Stimulated activated CD4-positive, alpha-beta T cell treated with anti-CD3 and anti-CD28 coated beads, Interleukin-15, amount 100 ng/mL, for 48 hours (primary cell): ENCODE measurements around the gene ANXA2.

Source experiments
- DNase-seq, 2 donors: peaks; one replicate each; pipeline ENCODE4 v3.0.0-alpha.2; 2020; ENCODE audit warnings: low read depth in 2 of 2

Gene ANXA2

DNA sequence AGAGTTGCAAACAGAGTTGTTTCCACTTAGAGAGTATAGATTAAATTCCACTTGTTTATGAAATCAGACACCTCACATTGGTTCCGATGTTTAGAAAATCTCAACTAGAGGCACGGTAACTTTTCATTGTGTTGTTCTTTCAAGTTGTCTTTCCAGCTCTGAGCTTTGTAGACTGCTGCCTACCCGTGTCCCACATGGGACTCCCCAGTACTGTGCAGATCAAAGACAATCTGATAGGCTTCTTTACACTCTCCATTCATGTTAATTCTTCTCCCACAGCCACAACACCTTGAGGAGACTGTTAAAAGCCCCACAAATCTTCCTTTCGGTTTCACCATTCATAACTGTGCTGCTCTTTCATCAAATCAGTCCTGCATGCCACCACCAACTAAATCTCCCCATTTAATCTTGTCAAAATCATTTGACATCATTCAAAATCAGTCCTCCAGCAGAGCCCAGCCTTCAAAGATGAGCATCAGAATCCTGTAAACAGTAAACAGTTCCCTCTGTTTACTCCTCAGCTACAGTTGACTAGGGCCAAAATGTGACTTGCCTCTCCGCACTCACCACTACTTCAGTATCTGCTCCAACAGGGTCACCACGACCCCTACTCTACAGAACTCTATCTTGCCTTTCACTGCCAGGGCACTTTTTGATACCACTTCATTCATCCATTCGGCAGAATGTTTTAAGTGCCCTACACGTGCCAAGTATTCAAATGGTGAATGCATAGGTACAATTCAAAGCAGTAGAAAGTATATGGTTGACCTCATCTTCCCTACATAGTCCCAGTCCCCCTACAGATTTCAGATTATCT lies 8.3 kb downstream of the ANXA2 start:
- no peak for DNase-seq

DNA sequence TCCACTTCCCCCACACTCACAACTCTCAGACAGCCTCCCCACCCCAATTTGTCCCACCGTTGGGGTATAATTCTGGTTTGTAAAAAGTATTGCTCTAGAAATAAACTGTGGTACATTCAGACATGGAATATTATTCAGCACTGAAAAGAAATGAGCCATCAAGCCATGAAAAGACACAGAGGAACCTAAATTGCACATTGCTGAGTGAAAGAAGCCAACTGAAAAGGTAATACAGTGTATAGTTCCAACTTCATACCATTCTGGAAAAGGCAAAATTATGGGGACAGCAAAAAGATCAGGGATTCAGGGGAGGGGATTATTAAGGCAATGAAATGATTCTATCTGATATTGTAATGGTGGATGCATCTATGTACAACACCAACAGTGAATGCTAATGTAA lies 10.5 kb downstream of the ANXA2 start:
- DNase-seq: no peak

DNA sequence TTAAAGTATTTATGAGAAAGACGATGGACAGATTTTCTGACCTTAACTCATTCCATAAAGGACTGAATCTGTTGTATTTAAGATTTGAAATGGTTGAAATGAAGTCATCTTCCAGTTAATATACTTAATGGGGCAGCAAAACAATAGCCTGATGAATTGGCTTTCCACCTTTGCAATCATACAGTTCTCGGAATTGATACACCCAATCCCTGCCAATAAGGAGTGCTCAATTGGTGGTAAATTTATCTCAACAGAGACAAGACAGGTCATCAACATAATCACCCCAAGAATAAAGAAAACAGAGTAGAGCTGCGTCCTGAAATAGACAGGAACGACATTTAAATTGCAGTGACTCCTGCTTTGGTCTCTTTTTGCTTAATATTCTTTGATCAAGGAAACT lies 11.2 kb downstream of the ANXA2 start:
- DNase-seq: no peak

DNA sequence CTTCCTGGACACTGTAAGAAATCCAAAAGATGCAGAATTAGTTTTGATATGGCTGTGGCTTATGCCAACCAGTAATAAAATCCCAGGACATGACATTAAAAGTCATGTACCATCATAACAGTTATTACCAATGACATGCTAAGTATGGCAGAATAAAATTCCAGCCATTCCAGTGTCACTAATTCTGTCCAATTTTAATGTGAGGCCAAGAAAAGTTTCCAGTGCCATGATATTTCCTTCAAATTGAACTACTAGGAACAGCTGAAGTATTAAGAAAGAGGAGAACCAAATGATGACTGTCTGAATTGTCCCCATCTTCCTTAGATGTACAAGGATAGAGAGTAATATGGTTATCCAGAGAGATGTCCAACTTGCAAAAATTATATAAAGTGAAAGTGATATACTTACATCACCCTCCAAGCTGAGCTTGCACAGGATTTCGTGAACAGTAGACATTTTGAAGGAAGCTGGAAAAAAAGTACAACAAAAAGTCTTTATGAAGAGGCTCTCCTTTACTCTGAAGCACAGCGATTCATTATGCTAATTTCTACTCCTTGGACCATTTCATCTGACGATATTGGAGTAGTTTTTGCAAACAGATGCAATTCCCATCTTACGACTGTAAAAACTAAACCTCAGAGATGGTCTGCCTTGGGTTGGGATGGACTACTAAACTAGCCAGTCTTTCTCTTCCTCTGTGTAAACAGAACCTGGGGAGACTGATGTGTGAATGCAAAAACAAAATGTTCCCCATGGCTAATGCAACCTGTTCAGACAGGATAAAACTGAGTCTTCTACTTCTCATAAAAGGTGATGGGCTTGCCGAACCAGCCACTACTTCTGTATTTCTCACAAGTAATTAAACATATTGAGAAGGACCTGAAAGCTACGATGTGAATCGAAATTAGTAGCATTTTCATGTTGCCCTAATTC lies 11.9 kb downstream of the ANXA2 start:
- DNase-seq: no peak

DNA sequence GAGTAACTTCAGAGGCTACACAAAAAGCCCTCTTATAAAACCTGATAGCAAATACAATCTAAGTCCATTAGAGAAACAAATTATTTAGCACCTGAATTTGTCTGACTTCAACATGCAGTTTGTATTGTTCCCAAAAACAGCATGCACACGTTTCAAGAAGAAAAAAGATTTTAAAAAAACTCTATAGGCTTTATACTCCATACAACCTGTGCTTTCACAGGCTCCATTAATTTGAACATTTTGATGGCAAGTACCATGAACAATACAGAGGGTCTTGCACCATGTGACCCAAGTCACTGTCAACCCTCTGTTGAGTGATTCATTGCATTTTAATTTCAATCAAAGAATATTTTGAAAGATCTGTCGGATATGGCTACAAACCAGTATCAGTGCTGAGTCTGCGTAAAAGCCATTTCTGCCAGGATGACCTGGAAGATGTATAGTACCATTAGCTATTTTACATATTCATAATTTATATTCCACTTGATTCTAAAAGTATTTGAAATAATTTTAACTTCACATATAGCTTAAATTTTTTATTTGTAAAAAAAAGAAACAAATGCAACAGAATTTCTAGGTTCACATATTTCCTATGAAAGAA lies 13.2 kb downstream of the ANXA2 start:
- no peak for DNase-seq

DNA sequence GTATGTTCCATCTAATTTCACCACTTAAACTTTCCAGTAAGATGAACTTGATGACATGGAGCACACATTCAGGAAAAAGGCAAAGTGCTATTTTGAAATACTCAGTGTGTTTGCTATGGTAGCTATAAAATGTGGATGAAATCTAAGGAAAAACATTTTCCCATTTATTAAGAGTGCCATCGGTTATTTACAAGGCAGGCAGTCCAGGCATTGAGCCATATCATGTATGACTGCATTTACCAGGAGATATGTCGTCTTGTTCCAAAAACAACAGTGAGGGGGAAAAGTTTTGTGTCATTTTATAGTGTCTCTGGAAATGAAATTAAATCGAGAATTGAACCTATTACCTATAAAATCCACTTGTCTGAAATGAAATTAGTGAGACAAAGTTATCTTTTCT lies 13.7 kb downstream of the ANXA2 start:
- no peak for DNase-seq

DNA sequence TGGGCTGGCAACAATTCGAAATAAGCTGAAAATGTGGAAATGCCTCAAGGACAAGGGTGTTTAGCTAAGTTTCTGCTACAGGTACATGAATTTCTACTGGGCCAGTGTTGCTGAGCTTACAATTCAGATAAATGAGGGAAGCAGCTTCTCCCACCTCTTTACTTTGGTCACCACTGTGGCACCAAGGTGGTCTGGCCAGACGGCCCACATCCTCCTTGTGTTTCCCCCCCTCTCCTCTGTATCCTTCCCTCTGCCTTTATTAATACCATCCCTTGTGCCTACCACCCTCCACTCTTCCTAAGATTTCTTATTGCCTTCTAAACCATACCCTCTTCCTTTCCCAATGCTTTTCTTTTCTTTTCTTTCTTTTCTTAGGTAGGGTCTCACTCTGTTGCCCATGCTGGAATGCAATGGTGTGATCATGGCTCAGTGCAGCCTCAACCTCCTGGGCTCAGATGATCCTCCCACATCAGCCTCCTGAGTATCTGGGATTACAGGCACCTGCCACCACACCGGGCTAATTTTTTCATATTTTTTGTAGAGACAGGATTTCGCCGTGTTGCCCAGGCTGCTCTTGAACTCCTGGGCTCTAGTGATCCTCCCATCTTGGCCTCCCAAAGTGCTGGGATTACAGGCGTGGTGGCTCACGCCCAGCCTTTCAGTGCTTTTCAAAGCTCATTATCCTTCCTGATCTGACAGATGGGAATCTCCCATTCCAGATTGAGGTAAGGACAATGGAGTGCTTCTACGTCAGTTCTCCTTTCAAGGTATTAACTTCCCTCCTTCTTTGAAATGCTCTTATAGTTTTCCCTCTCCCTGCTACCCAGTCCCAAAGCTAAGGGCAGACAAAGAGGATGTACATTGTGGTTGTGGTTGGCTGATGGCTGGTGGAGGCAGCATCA lies 14.8 kb downstream of the ANXA2 start:
- no peak for DNase-seq

DNA sequence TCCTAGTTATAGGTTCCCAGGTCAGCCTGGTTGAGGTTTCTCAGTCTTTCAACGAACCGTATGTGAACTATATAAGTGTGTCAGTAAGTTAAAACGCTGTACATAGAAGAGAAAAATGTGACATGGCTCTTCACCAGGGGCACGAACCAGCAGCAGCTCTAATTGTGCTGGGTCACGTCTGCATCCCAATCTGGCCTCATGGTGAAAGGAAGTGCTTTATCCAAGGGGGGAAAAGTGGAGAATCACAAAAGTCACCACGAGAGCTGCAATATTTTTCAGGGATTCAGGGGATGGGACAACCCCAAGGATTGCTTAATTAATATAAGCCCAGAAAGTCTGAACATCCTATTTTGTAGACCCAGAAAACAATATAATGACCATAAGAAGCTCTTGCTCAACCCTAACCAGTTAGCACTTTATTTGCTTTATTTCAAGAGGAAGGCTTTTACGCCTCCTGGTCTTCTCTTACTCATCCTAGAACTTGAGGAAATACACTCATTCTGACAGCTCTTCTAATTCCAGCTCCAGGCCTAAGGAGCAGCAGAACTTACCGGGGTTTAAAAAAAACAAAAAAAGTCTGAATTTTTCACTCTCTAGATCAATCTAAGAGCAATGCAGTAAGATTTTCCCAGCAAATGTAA lies 16.5 kb downstream of the ANXA2 start:
- no peak for DNase-seq

DNA sequence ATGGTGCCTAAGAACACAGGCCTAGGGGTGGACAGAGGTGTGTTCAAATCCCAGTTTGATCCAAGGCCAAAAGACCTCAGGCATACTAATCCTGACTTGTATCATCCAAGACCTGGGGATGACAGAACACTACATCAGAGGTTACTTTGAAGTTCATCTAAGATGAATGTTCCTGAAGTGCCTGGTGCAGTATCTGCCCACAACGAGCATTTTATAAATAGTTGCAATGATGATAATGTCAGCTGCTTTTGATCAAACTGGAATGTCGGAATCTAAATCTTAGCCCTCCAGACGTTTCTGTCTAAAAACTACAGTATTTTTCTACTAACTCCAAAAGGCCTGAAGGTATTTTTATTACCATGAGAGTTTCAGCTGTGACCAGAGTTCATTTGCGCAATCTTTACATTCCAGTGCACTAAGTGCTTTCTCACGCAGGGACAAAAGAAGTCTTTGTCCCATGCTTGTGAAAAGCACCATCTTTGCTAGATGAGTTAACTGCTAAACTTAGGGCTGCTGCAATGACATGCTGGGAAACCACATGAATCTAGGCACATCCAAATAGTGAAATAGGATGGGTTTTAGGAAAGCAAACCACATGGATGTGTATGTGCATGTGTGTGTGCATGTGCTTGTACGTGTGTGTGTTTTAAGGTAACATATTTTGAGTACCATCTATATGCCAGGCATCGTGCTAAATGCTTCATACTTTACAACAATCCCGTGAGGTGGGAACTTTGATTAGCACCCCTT lies 18.1 kb downstream of the ANXA2 start:
- no peak for DNase-seq

DNA sequence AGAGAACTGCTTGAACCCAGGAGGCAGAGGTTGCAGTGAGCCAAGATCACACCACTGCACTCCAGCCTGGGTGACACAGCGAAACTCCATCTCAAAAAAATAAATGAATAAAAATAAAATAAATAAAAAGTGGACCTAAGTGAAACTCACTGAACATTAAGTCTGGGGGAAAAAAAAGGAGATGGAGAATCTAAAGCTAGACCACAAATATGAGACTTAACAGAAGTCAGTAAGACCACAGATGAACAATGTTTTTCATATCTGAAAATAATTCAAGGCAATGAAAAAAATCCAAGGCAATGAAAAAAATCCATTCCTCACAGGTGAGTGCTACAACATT lies 18.6 kb downstream of the ANXA2 start:
- DNase-seq: no peak

DNA sequence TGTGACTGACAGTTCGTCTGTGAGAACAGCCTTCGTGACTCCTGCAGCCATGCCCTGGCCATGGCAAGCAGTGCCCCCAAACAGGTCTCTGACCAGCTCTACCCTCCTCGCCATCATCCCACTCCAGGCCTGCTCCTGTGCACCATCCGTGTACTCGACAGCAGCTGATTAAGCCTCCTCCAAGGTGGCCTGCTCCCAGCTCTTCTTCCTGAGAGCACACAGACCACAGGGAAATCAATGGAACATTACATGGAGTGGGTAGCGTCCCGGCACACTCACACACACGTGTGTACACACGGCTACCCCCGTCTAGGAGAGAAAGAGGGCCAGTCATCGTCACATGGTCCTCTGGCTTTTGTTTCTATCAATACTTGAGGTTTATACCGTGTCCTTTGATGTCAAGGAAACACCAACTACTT lies 21.1 kb downstream of the ANXA2 start:
- DNase-seq: no peak

DNA sequence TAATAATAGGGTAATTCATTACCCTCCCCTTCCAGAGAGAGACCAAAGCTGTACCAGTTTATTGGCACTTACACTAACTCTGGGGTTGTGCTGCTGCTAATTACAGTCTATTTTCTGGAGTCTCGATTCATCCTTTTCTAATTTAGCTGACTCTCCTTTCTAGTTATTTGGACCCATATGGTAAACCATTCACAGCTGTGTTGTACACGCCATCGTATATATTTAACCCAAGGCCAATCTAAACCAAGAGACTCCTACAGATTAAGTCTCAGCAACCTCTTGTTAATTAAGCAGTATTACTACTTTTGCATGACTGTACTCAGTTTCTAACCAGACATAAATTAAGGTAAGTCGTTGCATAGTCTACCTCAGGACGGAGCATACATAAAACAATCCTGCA lies 22.5 kb downstream of the ANXA2 start:
- DNase-seq: no peak

DNA sequence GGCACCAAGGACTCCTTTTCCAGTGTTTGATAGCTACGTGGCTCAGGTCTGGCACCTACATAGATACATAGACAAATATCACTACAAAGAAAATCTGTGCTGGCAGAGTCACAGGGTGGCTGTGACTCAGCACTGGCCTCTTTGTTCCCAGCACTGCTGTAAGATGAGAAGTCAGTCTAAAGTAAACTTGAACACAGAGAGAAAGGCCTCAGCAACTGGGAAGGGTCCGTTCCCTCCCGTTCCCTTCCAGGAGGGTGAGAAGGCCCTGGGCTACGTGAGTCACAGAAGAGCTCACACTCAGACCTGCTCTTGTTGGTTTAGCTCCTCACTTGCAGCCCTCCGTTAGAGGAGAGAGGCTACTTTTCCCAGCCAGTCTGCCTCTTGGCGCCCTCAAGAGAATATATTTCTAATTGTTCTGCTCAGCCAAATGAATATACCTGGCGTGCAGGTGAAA lies 23.1 kb downstream of the ANXA2 start:
- no peak for DNase-seq

DNA sequence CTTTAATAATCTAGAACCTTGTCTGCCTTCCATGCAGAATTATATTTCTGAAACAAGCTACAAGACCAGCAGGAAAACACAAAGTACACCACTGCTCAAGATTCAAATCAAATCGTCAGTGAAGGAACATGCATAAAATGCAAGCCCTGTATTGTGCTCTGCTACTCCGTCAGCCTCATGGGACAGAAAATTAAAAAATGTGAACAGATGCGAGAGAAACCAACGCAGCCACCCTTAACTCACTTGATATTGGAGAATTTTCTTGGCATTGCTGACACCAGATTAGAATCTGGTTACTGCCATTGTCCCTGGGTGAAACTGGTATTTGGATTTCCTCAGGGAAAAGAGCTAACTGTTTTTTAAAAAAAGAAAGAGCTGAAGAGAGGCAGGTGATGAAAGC lies 23.6 kb downstream of the ANXA2 start:
- DNase-seq: no peak

DNA sequence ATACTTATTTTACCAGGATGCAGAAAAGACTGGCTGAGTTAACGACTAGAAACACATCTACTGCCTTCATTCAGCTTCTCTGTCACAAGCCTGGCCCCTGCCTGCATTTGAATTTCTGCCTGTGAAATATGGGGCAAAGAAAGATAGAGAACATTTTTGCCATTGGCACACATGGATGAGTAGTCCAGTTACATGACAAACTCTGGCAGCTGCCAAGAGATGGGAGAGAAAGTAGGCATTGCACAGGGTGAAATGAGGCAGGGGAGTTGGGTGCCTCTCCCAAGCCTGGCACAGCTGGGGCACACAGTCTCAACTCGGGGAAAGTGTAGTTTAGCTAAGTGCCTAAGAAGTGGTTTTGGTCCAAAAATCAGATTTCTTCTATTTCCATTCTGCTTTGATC lies 24.0 kb downstream of the ANXA2 start:
- no peak for DNase-seq

DNA sequence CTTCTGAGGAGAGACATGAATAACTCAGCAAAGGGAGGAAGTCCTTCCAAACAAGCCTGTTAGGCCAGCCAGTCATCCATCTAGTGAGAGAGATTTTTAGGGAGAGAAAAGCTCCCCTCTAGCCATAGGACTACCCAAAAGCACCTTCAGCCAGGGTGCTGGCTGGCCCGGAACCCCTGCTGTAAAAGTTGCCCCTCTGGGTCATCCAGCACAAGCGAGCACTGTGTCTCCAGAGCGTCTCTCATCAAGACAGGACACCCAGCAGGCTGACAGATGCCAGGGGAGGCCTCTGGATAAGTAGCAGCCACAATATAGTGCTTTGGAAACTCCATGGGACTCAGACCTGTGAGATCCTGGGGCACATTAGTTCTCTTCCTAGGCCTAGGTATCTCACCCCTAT lies 24.5 kb downstream of the ANXA2 start:
- DNase-seq: no peak

DNA sequence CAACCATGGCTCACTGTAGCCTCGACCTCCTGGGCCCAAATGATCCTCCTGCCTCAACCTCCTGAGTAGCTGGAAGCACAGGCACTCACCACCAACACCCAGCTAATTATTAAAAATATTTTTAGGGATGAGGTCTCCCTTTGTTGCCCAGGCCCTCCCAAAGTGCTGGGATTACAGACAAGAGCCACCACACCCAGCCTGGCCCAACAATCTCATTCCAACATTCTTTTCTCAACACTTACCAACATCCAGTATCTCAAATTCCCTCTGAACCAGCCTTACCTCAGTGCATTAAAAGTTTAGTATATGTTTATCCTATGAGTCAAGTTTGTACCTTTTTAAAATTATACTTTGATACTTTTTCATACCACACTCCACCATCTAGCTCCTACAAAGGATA lies 25.0 kb downstream of the ANXA2 start:
- no peak for DNase-seq

DNA sequence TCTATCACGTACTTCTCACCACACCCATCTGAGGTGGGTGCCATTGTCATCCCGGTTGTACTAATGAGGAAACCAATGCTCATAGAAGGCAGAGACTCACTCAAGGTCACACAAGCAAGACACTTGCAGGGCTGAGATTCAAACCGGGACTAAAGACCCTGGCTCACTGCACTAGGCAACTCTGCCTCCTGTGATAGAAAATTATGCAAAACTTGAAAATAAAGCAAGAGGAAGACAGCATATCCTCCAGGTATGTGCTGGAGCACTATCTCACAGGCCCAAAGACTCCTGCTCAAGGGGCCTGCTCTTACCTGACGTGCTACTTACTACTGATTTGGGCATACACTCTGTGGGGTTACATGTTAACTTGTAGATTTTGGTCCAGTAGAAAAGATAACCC lies 25.6 kb downstream of the ANXA2 start:
- no peak for DNase-seq

DNA sequence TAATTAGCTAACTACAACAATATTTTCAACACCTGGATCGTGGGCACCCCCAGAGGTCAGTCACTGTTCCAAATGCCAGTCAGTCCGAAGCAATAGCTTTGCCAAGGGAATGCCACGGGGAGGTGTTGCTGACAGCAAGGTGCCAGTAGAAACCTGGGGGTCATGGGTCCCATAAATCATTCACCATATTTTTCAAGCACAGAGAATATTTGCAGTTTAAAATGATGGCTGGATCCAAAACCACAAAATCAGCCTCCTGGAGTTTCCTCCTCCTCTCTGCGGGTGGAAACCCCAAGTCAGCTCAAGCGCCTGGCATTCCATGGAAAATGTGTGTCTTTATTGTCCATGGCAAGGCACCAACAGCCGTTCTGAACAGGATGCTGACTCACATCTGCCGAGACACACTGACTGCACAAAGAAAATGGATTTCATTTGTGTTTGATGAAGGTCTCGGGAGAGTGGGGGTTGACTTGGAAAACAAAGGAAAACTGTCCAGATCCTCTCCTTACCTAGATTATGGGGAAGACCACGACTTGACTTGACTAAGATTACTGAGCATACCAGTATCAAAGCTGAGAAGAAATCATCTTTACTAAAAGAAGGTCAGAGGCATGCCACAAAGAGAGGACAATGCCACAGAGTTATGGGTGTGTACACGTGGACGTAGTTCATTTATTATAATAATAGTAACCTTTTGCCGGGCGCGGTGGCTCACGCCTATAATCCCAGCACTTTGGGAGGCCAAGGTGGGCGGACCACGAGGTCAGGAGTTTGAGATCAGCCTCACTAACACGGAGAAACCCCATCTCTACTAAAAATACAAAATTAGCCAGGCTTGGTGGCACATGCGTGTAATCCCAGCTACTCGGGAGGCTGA lies 26.4 kb downstream of the ANXA2 start:
- no peak for DNase-seq

DNA sequence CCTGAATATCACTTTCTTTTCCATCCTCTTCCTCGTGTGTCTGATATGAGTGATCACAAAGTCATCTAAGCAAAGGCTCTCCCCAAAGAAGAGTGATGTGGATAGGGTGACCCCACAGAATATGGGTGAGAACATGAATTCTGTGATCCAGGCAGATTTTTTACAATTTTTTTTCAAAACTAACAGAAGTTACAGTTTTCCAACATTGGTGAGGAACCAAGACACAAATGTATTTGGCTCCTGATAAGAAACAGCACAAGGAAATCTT lies 27.0 kb downstream of the ANXA2 start:
- no peak for DNase-seq
